Heart left ventricle (tissue), 16 donors: ENCODE data around the gene CPA3. TPM values are rescaled to one million over a fixed set of nuclear protein-coding genes. Genes with fewer than 3 reads are reported as not detected.

Experiments used
- ATAC-seq, 4 donors: fragments of 200-7000 bp; cut with Tn5 transposase; one replicate each; pipeline ENCODE4 v1.9.1; 2020 to 2022; ENCODE audit warnings: moderate library complexity in 4 of 4, mild to moderate bottlenecking in 3 of 4, moderate number of reproducible peaks in 1 of 4
- DNase-seq, 5 donors: peaks; one replicate each; pipeline ENCODE4 v3.0.0-alpha.2; 2020
- H3K27ac ChIP-seq, 12 donors: fragments of 200-600 bp; sonication (generic) in 4 of 12; one replicate each; pipeline versions ENCODE4 v1.5.0 to v1.8.0; 2016 to 2022; ENCODE audit warnings: mild to moderate bottlenecking in 2 of 12
- H3K27me3 ChIP-seq, 9 donors: fragments of 200-600 bp; sonication (generic) in 2 of 9; one replicate each; pipeline versions ENCODE4 v1.5.1 to v1.8.0; 2016 to 2022; ENCODE audit warnings: mild to moderate bottlenecking in 3 of 9
- H3K36me3 ChIP-seq, 9 donors: fragments of 200-600 bp; sonication (generic) in 2 of 9; one replicate each; pipeline versions ENCODE4 v1.5.0 to v1.8.0; 2018 to 2022; ENCODE audit warnings: mild to moderate bottlenecking in 2 of 9
- H3K4me1 ChIP-seq, 12 donors: fragments of 200-600 bp; sonication (generic) in 4 of 12; one replicate each; pipeline versions ENCODE4 v1.5.0 to v1.8.0; 2016 to 2022; ENCODE audit warnings: mild to moderate bottlenecking in 3 of 12
- H3K4me3 ChIP-seq, 12 donors: fragments of 200-600 bp; sonication (generic) in 4 of 12; one replicate each; pipeline versions ENCODE4 v1.5.0 to v1.8.0; 2017 to 2022; ENCODE audit warnings: mild to moderate bottlenecking in 9 of 12, moderate library complexity in 4 of 12
- H3K9me3 ChIP-seq, 12 donors: fragments of 200-600 bp; sonication (generic) in 4 of 12; one replicate each; pipeline versions ENCODE4 v1.5.0 to v1.8.0; 2016 to 2022; ENCODE audit warnings: mild to moderate bottlenecking in 1 of 12
- CTCF ChIP-seq, 12 donors: fragments of 200-600 bp; sonication (generic) in 4 of 12; IDR thresholded peaks; one replicate each; pipeline versions ENCODE4 v1.5.0 to v1.8.0; 2018 to 2022; ENCODE audit warnings: antibody characterized with exemption in 12 of 12, mild to moderate bottlenecking in 5 of 12
- POLR2A ChIP-seq, 2 donors: fragments of 450-650 bp; IDR thresholded peaks; one replicate each; pipeline ENCODE4 v1.6.1; 2017; ENCODE audit warnings: antibody characterized with exemption in 2 of 2, mild to moderate bottlenecking in 2 of 2, moderate library complexity in 2 of 2
- WGBS, 4 donors: extraction: QIAGEN DNeasy Blood & Tissue Kit in 2 of 4; methylation state at CpG; one replicate each; pipeline versions ENCODE4 v1.1.5 to v1.1.7; 2013 to 2018; 5-methylcytosine and 5-hydroxymethylcytosine counted together
- intact Hi-C, 10 donors: fragments of 100-400 bp; cut with DNase I; formaldehyde crosslinking; loops; one replicate each; pipeline versions ENCODE4 v1.11.1 to v1.14.2; 2022
- polyA plus RNA-seq, 2 donors: library from polyadenylated mRNA; stranded (reverse); fragments of 200-250 nt; gene quantifications; one replicate each; pipeline ENCODE4 v1.2.3, GENCODE V29; 2013
- total RNA-seq, 9 donors: library from RNA; depleted of rRNA in 2 of 9; stranded (reverse); fragments of >200 nt in 2 of 9; fragmentation: NEBNext Ultra II Directional in 3 of 9; extraction: Animal tissue kit (Norgen Biotek cat#: 25700) in 3 of 9; gene quantifications; one replicate each; pipeline versions ENCODE4 v1.1.0 to v1.2.4, GENCODE V29; 2016 to 2023
- donor health status: ischemic (EF 13 %, LVEDD 7.1; RV severe dilation, severe dysfunction).
- donor health status: healthy with polysubstance abuse.
- donor health status: DM: no; HTN: yes; CAD: no.
- donor health status: DM: no; HTN: no; CAD: no.
- donor health status: ischemic (EF 25% LVEDD 6.9; RV normal size, moderate dysfunction).
- donor health status: ischemic (EF 25% LVEDD 5.7; RV mildly dilated, moderate dysfunction).
- donor health status: healthy.
- donor health status: DM: yes; HTN: yes; CAD: no.
- donor health status: ischemic (EF 35%, LVEDD 5.7; RV mildly dilated, moderate dysfunction).
- donor health status: nonischemic (EF 11% LVEDD 7.7; RV severe dilation, severe dysfunction).
- donor health status: DM: yes; HTN: yes; CAD: no.
- donor health status: PGD.
- donor health status: ischemic (EF 29% LVEDD 5.4; RV normal size, mild dysfunction).
- donor health status: nonischemic (EF 23%, LVEDD 6.1; RV moderate dilation, normal function).

CPA3 gene
- total and polyA plus RNA-seq, 11 donors, result 0.43 to 5.1 (median 0.98) TPM; not detected in 2

GRCh38 chr3:148816981-148817525, 48.0 kb upstream of the CPA3 start:
- Histone ChIP-seq H3K27ac (no peak overlapping the region), H3K36me3 (no peaks in the 10 kb centered on the region), H3K4me3 (no peak overlapping the region), H3K4me1 (no peaks in the 10 kb centered on the region), H3K9me3 (peaks cover 0 to 4% (median 0%) of the 10 kb centered on the region in 12 donors), H3K27me3 (no peaks in the 10 kb centered on the region)
- 52 to 65% (median 55%) methylated on average over 3 of the region's 3 CpGs for WGBS, 4 donors
- ATAC-seq (no peak), DNase-seq (no peak)
- TF ChIP-seq CTCF (IDR thresholded peaks at IDR 0.05), result no peak
- TF ChIP-seq POLR2A (IDR thresholded peaks at IDR 0.05), result no peak
- intact Hi-C loops, result no loop called here

- no peak overlapping the region for H3K27ac ChIP-seq
- TF ChIP-seq POLR2A (IDR thresholded peaks at IDR 0.05) (no peak), CTCF (IDR thresholded peaks at IDR 0.05) (no peak)
- intact Hi-C loops, result no loop called here
- WGBS, 4 donors, result 71 to 77% (median 74%) methylated on average over 7 of the region's 7 CpGs
- peaks cover 0 to 9% (median 0%) of the 10 kb centered on the region in 12 donors for H3K9me3 ChIP-seq
- DNase-seq (no peak), ATAC-seq (no peak)
- H3K36me3 ChIP-seq, result no peaks in the 10 kb centered on the region
- H3K27me3 ChIP-seq, result no peaks in the 10 kb centered on the region
- H3K4me1 ChIP-seq, result no peaks in the 10 kb centered on the region
- no peak overlapping the region for H3K4me3 ChIP-seq
These were observed 44.5 kb upstream of the CPA3 start for GRCh38 chr3:148820361-148821245.

GRCh38 chr3:148823026-148823425, 42.1 kb upstream of the CPA3 start:
- Histone ChIP-seq H3K27me3 (no peaks in the 10 kb centered on the region), H3K4me1 (no peaks in the 10 kb centered on the region), H3K9me3 (peaks cover 0 to 9% (median 0%) of the 10 kb centered on the region in 12 donors), H3K36me3 (no peaks in the 10 kb centered on the region), H3K4me3 (no peak overlapping the region), H3K27ac (no peak overlapping the region)
- WGBS, 4 donors, result 49 to 59% (median 55%) methylated on average over 1 of the region's 1 CpG
- no peak for TF ChIP-seq CTCF (IDR thresholded peaks at IDR 0.05)
- TF ChIP-seq POLR2A (IDR thresholded peaks at IDR 0.05), result no peak
- intact Hi-C loops, result no loop called here
- no peak for ATAC-seq
- DNase-seq, result no peak

- TF ChIP-seq POLR2A (IDR thresholded peaks at IDR 0.05) (no peak), CTCF (IDR thresholded peaks at IDR 0.05) (no peak)
- H3K27me3 ChIP-seq, result no peaks in the 10 kb centered on the region
- no peak overlapping the region for H3K27ac ChIP-seq
- no peaks in the 10 kb centered on the region for H3K4me1 ChIP-seq
- intact Hi-C loops, result no loop called here
- no peaks in the 10 kb centered on the region for H3K36me3 ChIP-seq
- H3K4me3 ChIP-seq, result no peak overlapping the region
- no peak for DNase-seq
- no peak for ATAC-seq
- peaks cover 0 to 9% (median 0%) of the 10 kb centered on the region in 12 donors for H3K9me3 ChIP-seq
- WGBS, 4 donors, result 66 to 87% (median 77%) methylated on average over 3 of the region's 3 CpGs
These were observed 39.6 kb upstream of the CPA3 start for GRCh38 chr3:148825476-148825875.
